Measurements from ENCODE around the gene DGCR6L.
"Not testable (repeated sequence)": the region's sequence is repeated elsewhere in the genome, so short reads cannot be mapped to it uniquely, and the experiment has no call there.

Gene DGCR6L

DNA sequence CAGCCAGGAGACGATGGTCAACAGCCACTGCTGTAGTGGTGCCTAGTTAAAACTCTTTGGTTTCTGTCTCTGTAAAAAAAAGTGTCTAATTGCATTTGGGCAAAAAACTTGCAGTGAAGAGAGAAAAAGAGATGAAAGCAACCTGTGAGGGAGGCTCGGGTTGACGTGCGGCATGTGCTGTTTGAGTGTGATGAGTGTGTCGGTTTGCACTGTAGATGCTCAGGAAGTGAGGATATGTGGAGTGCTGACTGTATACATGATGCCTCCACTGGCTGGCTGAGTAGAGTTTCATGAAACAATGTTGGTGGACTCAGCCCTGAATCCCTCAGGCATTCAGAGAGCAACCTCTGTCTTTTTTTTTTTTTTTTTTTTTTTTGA lies 4.3 kb upstream of the DGCR6L start:
- no peak for DNase-seq

DNA sequence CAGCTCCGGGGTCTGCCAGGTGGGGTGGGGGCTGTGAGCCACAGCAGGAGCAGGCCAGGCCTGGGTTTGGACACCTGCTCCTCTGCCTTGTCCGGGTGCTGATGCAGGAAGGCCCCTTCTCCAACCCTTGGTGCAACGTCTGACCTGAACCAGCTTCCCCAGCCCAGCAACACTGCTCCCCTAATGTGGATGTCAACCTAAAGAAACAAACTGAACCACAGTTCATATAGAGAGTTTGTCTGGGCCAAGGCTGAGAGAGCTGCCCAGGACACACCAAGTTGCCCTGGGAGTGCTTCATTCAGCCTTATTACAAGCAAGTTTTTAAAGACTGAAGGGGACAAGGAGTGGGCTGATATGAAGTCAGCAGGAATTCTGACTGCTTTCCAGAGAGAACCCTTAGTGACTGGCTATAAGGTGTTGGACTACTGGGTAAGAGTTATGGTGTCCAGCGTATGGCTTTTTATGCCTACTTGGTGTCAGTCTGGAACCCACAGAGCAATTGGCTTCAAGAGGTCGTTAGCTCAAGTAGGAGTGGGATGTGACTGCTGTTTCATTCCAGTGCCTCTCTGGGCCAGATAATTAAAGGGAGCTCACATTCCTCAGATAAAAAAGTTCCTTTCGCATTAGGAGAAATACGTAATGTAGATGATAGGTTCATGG lies 1.8 kb upstream of the DGCR6L start:
- not testable (repeated sequence) for DNase-seq

DNA sequence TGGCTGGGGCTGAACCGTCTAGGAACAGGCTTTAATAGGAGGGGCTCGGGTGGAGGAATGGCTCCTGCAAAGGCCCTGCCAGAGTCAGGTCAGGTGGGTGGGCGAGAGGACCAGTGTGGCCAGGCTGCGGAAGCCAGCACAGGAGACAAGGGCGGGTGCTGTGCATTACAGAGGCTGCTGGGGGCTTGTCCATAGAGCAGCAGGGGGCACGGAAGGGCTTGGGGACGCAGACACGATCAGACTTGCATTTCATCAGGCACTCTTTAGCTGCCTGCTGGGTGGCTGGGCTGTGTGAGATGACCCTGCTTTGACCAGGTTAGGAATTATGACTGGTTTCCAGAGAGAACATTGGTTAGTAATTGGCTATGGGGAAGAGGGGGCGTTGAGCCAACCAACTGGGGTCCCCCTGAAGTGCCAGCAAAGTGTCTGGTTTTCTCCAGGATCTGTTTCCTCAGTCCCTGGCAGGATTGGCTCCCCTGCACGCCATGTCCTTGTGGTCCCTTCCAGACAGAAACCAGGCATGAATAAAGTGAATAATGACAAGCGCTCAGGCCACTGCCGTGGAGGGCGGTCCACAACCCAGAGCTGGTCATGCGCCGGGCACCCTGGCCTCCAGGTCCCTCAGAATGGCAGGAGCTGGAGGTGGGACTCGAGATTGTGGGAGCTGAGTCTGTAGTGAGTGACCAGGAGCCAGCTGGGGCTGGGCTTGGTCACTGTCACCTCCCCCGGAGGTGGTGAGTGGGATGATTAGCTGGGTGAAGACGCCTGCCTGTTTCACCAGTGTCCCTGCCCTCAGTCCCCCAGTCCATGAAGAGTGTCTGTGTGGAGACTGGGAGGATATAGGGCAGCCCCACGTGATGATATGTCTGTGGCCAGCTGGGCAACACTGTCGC lies 1.0 kb upstream of the DGCR6L start:
- DNase-seq = peak; percentile 20

DNA sequence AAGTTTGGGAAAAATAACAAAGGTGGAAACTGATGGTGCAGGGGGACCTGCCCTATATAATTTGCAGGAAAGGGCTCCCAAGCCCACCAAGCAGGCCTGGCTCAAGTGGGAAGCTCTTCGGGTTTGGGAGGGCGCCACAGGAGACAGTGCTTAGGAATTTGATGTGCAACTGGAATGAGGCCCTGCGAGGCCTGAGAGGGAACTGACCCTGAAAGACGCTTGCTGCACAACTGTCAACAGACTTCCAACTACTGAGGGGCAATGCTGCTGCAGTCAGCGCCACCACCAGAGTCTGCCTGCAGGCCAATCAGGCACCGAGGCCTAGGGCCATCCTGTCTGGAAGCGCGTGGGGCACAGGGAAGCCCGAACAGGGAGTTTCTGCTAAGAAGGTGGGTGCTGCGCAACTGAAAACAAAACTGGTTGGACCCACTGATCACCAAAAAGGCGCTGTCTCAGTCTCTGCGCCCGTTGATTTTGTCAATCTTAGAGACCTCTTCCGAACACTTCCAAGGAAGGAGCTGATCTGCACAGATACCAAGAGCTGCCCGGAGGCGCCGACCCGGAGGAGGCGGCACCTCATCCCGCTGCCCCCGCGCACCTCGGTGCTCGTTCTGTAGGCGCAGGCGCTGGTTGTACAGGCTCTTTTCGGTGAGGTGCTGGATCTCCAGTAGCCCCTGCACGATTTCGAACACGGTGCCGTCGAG lies 667 bp downstream of the DGCR6L start:
- DNase-seq = peak; percentile 21

DNA sequence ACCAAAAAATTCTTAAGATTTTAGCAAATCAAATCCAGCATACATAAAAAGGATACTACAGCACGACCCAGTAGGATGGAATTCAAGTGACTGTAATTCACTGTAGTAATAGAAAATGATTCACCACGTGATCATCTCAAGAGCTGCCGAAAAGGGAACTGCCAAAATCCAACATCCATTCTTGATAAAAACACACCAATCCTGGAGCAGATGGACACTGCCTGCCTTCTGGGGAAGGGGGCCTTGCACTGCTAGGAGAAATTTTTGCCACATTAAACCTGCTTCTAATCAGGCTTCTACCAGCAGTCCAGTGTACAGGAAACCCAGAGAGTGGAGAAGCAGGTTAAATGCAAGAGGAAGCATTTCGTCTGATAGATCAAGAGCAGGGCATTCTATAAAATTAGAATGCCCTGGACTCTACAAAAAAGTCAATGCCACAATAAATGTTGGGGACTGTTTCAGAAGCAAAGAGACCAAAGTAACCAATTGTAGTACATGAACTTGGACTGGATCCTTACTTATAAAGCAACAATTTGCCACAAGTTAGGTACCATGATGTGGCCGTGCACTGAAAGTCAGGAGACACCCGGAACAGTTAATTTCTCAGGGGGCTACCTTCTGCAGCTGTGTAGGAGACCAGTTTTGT lies 1.7 kb downstream of the DGCR6L start:
- not testable (repeated sequence) for DNase-seq

DNA sequence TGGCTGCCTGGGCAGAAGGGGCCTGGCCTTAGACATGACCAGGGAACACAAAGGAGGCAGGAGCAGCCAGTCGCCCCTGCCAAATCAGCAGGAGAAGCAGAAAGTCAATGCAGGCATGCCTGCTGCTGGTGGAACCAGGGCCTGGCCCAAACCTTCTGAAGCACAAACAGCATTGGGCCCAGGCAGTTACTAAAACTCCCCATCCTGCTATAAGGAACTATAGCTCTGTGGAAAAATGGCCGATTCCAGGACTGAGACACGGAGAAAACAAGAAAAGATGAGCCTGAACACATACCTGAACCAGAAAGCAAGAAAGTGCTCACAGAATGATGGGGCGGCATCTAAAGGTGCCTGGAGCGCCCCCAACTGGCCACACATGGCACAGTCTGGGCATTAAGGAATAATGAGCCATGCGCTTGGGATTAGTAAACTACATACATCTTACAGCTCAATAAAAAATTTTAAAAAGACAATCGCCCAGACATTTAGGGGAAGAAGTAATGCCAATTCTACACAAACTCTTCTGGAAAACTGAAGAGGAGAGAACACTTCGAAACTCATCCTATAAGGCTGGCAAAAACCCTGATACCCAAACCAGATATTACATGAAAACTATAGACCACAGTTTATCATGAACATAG lies 2.3 kb downstream of the DGCR6L start:
- DNase-seq = peak; percentile 17

DNA sequence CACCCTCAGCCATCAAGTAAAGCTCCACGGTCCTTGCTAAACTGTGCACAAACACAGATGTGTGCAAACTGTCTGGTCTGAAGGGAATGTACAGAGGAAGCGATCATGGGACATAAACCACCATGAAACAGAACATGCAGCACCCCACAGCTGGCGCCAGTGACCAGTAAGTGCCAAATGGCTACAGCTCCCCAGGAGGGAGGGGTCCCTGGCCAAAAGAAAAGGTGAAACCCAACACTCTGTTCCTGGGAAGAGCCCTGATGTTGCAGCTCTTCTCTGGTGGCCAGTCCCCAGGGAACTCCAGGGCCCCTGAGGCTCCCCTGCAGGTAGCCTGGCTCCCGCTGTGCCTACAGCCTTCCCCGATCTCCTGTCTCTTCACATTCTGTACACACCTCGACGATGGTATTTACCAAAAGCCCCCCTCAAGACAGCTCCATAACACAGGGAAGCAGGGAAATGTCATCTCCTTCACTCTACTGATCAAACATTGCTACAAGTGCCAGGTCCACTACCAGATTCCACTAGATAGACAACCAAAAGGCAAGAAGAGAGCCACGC lies 2.9 kb downstream of the DGCR6L start:
- no peak for DNase-seq

DNA sequence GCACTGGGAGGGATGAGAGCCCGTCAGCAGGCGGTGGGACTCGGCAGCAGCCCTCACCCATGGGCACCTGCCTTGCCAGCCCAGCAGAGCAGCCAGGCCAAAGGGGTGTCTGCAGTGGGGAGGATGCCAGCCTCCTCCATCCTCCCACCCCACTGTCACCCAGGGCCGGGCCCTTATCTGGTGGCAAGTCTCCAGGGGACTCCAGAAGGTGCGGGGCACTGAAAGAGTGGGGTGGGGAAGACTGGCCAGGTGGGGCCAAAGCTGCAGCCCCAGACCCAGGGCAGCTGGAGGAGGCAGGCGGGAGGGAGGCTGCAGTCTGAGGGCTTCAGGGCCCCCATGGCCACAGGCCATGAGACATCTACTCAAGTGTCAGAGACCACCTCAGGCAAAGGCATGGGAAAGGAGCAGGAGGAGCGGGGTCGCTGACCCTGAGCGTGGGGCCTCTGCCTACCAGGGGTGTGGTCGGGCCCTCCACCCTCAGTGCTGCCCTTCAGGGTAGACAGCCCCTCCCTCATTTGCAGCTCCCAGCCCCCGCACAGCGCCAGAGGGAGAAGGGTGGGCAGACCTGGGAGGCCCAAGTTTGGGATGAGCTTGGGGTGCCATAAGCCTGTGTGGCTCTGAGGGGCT lies 3.5 kb downstream of the DGCR6L start:
- DNase-seq = no peak

DNA sequence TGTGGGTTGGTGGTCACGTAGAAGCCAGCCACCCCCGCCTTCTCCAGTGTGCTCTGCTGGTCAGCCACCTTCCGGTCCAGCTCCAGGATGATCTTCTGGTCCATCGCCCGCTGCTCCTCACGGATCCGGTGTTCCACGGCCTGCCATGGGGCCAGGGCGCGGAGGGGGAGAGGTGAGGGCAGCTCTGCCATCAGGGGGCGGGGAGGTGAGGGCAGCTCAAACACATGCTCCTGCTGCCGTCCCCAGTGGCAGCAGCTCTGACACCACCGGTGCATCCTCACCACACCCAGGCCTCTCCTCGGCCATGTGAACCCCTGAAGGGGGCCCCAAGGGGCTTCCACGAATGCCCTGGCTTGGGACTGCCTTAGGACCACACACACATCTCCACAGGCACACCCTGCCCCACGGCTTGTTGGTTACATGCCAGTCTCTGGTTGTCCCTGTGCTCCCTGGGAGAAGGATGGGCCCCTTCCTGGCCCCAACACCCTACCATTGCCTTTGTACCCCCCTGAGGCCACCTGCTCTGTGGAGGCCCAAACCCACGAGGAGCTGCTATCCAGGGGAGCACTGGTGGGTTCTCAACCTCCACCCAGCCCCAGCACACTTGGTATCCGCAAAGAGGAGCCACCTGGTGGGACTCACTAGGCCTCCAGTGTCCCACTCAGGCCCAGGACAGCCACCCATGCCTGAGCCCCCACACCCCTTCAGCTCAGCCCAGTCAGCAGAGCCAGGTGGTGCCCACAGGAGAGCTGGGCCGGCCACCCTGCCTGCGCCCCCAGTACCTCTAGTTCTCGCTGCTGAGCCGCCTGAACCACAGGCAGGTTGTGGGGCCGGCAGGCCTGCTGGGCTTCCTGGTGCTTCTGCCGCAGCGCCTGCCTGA lies 4.3 kb downstream of the DGCR6L start:
- no peak for DNase-seq

DNA sequence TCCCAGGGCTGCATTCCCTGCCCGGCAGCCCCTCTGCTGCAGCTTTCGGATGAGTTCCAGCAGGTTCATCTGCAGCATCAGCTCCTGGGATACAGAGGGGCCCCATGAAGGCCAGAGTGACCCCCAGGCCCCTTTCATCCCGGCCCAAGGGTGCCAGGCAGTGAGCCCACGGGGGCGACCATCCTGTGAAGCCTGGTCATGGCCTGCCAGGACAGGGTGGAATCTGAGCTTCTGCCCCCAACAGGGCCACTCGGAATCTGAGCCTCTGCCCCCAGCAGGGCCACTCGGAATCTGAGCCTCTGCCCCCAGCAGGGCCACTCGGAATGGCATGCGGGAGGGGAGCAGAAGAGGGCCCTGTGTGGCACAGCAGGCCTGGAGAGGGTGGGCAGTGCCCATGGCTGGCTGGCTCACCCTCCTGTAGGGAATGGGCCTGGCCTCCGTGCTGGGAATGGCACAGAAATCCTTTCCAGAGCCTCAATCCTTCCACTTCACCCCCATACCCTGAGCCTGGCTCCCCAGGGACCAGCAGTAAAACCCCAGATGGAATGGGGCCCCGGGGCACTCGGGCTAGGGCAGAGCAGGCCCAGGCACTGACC lies 5.0 kb downstream of the DGCR6L start:
- not testable (repeated sequence) for DNase-seq

DNA sequence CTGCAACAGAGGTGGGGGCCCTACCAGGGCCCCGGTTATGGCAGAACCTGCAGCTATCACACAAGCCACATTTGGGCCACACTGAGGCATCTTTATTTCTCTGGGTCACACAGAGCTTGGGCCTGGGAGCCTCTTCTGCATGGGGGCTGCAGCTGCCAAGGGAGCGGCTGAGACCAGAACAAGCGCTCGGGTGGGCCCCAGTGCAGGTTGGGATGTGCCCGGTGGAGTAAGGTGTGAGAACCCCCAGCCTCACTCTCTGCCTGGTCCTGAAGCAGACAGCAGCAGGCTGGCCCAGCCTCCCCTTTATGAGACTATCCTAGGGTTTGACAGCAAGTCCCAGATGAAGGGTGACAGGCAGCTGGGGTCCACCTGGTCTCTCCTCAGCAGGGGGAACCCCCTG lies 5.7 kb downstream of the DGCR6L start:
- DNase-seq = not testable (repeated sequence)

DNA sequence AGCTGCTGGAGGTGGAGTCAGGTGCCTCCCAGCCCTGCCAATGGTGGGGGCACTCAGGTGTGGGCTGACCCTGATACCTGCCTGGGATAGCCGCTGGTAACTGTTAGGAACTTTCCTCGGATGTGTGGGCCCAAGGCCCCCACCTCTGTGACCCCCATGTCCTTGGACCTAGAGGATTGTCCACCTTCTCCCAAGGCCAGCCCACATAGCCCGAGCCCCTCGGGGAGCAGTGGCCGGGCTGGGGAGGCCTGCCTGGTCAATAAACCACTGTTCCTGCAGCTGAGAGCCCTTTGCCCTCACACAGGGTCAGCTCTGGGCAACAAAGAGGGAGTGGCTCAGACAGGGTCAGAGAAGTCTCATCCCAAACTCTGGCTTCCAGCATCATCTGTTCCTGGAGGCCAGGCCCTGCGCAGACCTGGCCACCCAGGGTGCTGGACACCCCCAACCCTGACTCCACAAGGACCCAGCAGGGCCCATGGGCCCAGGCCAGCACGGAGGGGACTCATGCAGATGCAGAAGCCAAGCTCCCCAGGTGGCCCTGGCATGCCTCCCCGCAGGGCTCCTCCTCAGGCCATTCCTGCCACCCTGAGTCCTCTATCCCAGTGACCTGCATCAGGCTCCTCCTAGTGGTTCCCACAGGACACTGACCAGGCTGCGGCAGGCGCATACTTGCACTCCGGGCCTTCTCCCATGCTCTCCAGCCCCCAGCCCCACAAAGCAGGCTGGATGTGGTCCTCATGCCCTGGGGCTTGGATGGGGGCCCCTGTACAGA lies 6.4 kb downstream of the DGCR6L start:
- peak; percentile 3 for DNase-seq

DNA sequence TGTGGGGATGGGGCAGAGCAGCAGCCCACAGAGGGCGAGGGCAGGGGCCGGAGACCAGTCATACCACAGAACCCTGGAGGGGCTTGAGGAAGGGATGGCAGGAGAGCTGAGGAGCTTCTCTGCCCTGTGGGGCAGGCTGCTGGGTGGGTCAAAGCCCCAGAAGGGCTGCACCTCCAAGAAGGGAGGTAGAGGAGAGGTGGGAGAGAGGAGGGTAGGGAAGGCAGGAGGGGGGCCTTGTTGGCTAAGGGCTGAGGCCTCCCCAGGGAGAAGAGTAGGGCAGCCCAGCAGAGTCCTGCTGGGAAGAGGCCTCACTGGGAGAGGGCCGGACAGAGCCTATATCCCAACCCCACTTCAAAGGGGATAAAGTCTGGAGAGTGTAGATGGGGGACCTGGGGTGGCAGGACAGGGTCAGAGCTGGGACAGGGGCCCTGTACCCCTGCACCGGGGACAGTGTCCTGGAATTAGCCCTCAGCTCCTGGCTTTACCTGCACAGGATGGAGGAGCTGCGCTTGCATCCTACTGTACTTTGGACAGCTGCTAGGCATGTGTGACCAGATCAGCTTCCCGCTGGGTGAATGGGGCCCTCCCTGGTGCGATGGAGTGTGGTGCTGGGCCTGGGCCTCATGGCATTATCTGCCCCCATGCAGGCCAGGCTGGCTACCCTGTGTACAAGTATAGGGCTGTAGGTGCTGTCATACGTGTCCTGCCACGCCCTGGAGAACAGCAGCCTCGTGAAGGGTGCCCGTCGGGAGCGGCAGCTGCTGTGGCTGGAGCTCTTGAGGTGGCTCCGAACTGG lies 7.3 kb downstream of the DGCR6L start:
- DNase-seq = no peak

DNA sequence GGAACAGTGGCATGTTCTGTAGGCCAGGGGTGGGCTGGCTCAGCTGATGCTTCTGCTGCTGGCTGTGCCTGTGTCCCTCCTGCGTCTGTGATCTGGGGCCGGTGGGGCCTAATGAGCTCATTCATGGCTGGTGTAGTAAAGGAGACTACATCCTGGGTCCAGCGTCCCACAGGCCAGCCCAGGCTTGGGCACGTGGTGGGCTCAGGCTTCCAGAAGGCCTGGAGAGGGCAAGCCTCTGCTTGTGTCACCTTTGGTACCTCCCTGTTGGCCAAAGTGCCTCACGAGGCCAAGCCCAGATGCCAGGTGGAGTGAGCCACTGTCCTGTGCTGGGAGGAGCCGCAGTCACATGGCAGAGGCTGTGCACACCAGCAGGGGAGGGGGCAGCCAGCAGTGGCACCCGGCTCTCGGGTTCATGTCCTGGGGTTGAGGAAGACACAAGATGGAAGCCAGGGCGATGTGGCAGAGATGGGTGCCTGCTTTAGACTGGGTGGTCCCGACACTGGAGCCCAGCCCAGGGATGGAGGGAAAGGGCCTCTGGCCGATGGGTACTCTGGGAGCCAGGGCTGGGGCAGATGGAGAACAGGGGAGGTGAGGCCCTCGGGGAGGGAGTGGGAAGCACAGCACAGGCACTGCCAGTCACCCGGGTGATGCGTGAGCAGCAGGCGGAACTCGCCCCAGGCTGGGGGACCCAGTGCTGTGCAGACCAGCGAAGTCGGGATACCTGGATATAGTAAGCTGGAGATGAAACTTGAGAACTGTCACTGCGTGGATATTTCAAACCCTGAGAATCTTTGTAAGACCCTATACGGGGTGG lies 8.4 kb downstream of the DGCR6L start:
- DNase-seq = not testable (repeated sequence)

DNA sequence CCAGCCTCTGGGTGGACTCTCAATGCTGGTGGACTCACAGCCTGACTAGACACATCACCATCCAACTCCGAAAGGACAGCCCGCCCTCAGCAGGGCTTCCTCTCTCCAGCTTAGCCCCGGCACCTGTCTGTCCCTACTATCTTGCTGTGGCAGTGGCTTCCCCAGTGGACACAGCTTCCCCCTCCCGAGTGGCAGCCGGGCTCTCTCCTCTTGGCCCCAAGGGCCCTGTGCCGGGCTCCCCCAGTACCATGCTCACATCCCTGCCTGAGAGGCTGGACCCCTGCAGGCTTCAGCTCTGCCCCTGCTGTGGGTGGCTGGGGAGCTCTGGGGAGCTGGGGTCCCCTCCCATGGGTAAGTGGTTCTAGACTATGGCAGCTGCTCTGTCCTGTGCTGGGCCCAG lies 9.1 kb downstream of the DGCR6L start:
- not testable (repeated sequence) for DNase-seq

DNA sequence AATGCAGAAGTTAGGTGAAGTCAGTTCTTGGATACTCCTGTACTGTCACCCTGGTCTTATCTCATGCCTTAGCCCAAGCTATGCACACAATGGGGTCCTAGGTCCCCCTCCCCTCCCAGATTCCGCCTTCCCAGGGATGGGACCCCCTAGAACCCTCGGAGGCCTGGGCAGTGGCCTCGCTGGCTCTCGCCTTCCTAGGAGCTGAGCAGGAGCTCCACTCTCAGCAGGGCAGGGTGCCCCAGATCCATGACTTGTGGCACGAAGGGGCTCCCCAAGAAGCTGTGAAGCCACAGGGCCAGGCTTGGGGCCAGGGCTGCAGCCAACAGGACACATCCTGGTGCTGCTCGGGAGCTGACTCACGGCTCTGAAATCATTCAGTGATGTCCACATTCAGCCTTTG lies 9.7 kb downstream of the DGCR6L start:
- DNase-seq = not testable (repeated sequence)

DNA sequence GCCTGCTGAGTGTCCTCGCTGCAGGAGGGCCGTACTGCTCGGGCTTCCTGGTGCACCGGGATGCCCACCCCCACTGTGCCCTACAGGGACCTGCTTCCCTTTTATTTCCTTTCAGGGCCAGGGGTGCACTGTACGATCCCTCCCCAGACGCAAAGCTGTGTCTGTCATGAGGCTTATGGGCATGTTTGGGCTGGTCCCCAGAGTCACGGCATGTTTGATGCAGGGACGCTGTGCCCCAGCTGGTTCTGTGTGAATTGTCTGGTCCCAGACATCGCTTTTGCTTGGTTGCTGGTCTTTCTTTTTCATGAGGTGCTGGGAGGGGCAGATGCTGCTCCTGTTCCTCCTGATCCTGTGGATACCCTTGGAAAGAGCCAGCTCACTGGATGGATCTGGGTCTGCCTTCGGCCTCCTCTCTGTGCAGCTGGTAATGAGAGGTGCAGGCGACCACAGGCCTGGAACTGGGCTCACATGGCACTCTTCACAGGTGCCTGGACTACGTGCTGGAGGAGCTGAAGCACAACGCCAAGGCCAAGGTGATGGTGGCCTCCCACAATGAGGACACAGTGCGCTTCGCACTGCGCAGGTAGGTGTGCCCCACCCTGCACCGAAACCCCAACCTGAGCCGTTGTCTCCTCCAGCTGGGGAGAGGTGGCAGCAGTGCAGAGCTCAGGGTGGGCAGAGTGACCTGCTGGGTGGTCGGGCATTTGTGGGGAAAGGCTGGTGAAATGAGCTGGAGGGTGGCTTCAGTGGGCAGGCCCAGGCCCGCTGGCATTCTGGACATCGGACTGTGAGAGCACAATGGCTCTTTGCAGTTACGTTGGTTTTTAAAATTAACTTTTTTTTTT lies 10.8 kb downstream of the DGCR6L start:
- DNase-seq = not testable (repeated sequence)

Measured in DMS53 (cell line).